Lower lobe of right lung (tissue), 2 donors: Measurements from ENCODE around the gene AGO4. TPM values are rescaled to one million over a fixed set of nuclear protein-coding genes. Genes with fewer than 3 reads are reported as not detected.

Experiments used
- ATAC-seq, 2 donors: fragments of 200-7000 bp; cut with Tn5 transposase; one replicate each; pipeline ENCODE4 v1.9.1; 2020 to 2022; ENCODE audit warnings: mild to moderate bottlenecking in 2 of 2, moderate library complexity in 2 of 2
- DNase-seq: peaks from one replicate; pipeline ENCODE4 v3.0.0-alpha.2; 2020
- H3K27ac ChIP-seq: fragments of 200-600 bp; one replicate; pipeline ENCODE4 v1.8.0; 2022
- H3K27me3 ChIP-seq: fragments of 200-600 bp; one replicate; pipeline ENCODE4 v1.8.0; 2022; ENCODE audit warnings: low read depth
- H3K36me3 ChIP-seq: fragments of 200-600 bp; one replicate; pipeline ENCODE4 v1.8.0; 2022; ENCODE audit warnings: mild to moderate bottlenecking
- H3K4me1 ChIP-seq: fragments of 200-600 bp; one replicate; pipeline ENCODE4 v1.8.0; 2022
- H3K4me3 ChIP-seq: fragments of 200-600 bp; one replicate; pipeline ENCODE4 v1.8.0; 2022; ENCODE audit warnings: mild to moderate bottlenecking
- H3K9me3 ChIP-seq: fragments of 200-600 bp; one replicate; pipeline ENCODE4 v1.8.0; 2022
- intact Hi-C: fragments of 100-400 bp; cut with DNase I; formaldehyde crosslinking; loops from one replicate; pipeline ENCODE4 v1.11.0; 2022
- long read RNA-seq: library from polyadenylated mRNA; unstranded; transcript quantifications from one replicate; pipeline ENCODE4 v2.0.0, GENCODE V29; 2021
- total RNA-seq: library from RNA; stranded (reverse); fragmentation: NEBNext Ultra II Directional; extraction: Animal tissue kit (Norgen Biotek cat#: 25700); gene quantifications from one replicate; pipeline ENCODE4 v1.2.1, GENCODE V29; 2021
- TF ChIP-seq, protein P1 (sequence below): fragments of 200-600 bp; IDR thresholded peaks from one replicate; pipeline ENCODE4 v1.8.0; 2022; ENCODE audit warnings: antibody characterized with exemption, mild to moderate bottlenecking
- donor health status: DM: no; HTN: yes; CAD: no; lungs with severe emphysema.

AGO4 gene
- 32.9 TPM for total RNA-seq
- long read RNA-seq, full-length matches to known transcripts = 7 of 36 reads
- long read RNA-seq, partial matches to known transcripts = 10 of 36 reads
- long read RNA-seq, other reads (novel, unspliced or antisense) = 19 of 36 reads

DNA sequence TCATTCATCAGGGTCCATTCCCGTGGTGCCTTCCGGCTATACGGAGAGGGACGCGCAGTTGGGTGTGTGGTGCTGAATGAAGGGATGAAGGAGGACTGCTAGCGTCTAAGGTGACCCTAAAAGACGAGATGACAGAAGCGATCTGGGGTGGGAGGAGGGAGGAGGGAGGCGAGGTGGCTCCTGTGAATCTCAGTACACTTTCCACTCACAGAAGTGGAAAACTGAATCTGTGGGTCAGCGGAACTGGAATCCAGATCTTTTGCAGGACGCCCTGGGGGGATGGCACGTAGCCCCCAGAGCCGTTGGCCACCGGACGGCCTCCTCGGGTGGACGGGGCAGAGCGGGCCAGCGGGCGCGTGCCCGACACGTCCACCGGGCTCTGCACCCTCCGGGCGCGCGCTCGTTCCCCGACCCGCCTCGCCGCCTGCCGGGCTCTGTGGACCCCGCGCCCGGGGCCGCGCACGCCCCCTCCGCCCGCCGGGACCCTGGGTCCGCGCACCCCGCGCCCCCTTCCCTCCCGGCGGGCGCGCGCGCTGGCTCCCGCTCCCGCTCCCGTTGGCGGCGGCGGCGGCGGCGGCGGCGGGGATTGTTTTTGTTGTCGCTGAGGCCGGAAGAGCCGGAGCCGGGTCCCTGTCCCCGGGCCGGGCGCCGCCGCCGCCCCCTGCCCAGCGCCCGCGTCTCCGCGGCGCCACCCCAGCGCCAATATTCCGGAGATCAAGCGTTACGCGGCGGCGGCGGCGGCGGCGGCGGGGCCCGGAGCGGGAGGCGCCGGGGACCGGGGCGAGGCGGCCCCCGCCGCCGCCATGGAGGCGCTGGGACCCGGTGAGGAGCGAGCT, at the start of gene AGO4:
Gene AGO4 (plus strand): TSS at position 403 of the 836 bp plus-strand sequence. CDS start 401 bp downstream, at position 804.
- DNase-seq = peak; percentile 82
- peak; percentile 82 to 88 for ATAC-seq
- Histone ChIP-seq H3K4me3 (peak within 1 kb of the TSS; percentile 95), H3K9me3 (no peaks in the 10 kb centered on the region), H3K4me1 (peaks cover 50% of the 10 kb centered on the region), H3K27me3 (no peaks in the 10 kb centered on the region), H3K27ac (peak within 1 kb of the TSS; percentile 94), H3K36me3 (no peaks in the 10 kb centered on the region)
- TF ChIP-seq, protein P1, sequence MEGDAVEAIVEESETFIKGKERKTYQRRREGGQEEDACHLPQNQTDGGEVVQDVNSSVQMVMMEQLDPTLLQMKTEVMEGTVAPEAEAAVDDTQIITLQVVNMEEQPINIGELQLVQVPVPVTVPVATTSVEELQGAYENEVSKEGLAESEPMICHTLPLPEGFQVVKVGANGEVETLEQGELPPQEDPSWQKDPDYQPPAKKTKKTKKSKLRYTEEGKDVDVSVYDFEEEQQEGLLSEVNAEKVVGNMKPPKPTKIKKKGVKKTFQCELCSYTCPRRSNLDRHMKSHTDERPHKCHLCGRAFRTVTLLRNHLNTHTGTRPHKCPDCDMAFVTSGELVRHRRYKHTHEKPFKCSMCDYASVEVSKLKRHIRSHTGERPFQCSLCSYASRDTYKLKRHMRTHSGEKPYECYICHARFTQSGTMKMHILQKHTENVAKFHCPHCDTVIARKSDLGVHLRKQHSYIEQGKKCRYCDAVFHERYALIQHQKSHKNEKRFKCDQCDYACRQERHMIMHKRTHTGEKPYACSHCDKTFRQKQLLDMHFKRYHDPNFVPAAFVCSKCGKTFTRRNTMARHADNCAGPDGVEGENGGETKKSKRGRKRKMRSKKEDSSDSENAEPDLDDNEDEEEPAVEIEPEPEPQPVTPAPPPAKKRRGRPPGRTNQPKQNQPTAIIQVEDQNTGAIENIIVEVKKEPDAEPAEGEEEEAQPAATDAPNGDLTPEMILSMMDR = no peak
- intact Hi-C loops = no loop called here

DNA sequence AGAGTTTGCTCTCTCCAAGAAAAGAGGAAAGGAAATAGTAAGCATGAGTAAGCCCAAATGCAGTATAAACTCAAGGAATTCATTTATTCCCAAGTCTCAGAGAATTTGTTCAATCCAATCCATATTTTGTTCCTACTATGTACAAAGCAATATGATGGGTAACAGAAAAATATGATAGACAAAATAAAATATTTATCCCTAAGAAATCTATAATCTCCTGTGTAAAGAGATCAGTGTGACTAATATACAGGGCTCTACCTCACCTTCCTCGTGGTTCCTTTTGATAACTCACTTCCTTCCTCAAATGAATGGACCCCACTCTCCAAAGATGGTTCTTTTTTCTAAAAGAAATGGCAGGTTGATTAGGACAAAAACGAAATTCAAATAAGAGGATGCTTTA, 45.7 kb upstream of the AGO4 start:
- TF ChIP-seq, protein P1 = no peak
- no peak overlapping the region for H3K4me3 ChIP-seq
- H3K9me3 ChIP-seq = no peaks in the 10 kb centered on the region
- no peaks in the 10 kb centered on the region for H3K4me1 ChIP-seq
- no peaks in the 10 kb centered on the region for H3K36me3 ChIP-seq
- ATAC-seq (no peak), DNase-seq (no peak)
- intact Hi-C loops = no loop called here
- H3K27ac ChIP-seq = no peak overlapping the region
- no peaks in the 10 kb centered on the region for H3K27me3 ChIP-seq

DNA sequence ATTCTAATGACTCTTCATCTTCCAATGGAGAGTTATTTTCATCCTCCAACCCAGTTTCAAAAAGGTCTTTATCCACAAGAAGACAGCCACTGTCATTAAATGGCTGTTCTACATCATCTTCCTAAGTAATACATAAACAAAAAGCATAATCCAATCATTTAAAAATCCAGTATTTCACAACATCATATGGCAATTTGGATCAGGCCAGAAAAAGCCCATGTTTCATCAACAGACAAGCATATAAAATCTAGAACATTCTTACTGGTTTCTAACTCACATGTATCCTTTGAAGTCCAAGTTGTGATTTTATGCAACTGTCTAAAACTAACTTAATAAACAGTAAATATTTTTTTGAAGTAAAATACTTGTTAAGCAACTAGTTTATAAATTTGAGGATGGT, 44.6 kb upstream of the AGO4 start:
- H3K27ac ChIP-seq = no peak overlapping the region
- TF ChIP-seq, protein P1 = no peak
- H3K27me3 ChIP-seq = no peaks in the 10 kb centered on the region
- no peaks in the 10 kb centered on the region for H3K9me3 ChIP-seq
- H3K4me3 ChIP-seq = no peak overlapping the region
- DNase-seq = no peak
- intact Hi-C loops = no loop called here
- H3K4me1 ChIP-seq = no peaks in the 10 kb centered on the region
- ATAC-seq = no peak
- no peaks in the 10 kb centered on the region for H3K36me3 ChIP-seq

DNA sequence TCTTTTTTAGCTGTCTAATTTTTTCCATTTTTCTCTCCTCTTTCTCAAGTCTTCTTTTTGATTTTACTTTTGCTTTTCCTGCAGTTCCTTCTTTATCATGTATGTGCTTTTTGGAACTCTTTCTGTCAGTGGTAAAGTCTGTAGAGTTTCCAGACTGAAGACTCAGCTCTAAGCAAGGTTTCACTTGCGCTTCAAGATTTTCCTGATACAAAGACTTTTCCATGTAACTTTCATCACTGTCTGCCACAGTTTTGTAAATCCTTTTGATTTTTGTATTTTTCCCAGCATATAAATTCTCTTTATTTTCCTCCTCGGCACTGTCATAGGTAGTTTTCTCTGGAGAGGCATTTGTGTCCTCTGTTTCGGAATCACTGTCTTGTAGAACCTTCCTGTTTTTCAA, 43.5 kb upstream of the AGO4 start:
- DNase-seq = no peak
- H3K9me3 ChIP-seq = no peaks in the 10 kb centered on the region
- no peak overlapping the region for H3K4me3 ChIP-seq
- peaks cover 7% of the 10 kb centered on the region for H3K4me1 ChIP-seq
- H3K27me3 ChIP-seq = no peaks in the 10 kb centered on the region
- no peak for ATAC-seq
- TF ChIP-seq, protein P1 = no peak
- no peak overlapping the region for H3K27ac ChIP-seq
- H3K36me3 ChIP-seq = no peaks in the 10 kb centered on the region
- intact Hi-C loops = no loop called here

DNA sequence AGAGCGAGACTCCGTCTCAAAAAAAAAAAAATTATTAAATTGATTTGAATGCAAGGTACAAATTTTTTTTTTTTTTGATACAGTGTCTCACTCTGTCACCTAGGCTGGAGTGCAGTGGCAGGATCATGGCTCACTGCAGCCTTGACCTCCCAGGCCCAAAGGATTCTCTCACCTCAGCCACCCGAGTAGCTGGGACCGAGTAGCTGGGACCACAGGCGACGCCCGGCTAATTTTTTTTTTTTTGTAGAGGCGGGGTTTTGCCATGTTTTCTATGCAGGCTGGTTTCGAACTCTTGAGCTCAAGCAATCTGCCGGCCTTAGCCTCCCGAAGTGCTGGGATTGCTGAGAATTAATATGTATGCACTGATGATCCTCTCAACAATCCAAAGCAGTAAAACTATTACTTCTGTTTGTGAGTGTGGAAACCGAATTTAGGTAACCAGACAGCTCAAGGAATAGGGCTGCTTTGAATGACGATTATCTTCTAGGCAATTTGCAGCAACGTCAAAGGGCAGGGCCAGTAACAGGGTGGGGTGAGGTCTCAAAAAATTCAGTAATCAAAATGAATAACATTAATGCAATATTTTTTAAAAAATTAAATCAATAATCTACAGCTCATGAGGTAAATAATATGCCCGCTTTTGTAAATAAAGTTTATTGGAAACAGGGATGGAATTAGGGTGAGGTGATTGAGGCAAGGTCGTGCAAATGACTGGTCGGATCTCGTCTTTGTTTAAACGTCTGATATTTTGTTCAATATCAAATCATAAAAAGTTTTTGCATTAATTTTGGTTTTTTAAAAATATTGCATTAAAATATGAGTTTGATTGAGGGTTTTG, 39.2 kb upstream of the AGO4 start:
- DNase-seq (no peak), ATAC-seq (no peak)
- intact Hi-C loops = no loop called here
- Histone ChIP-seq H3K27ac (peak overlapping the region; percentile 84), H3K36me3 (no peaks in the 10 kb centered on the region), H3K27me3 (no peaks in the 10 kb centered on the region), H3K4me3 (peak overlapping the region; percentile 99), H3K9me3 (no peaks in the 10 kb centered on the region), H3K4me1 (peaks cover 7% of the 10 kb centered on the region)
- TF ChIP-seq, protein P1 = no peak
